T-helper 1 cell treated with Interleukin-12 subunit alpha and Interleukin-12 subunit beta and Interleukin-4 antibody, amounts not matched to agents 30 μg/mL and 1 μg/mL, for 36 hours (primary cell): ENCODE data around the gene CRYBB1.

Source experiments
- H3K27ac Mint-ChIP-seq: one replicate; pipeline ENCODE4 v1.8.0; 2021; ENCODE audit warnings: mild to moderate bottlenecking, mixed read lengths
- H3K27me3 Mint-ChIP-seq: one replicate; pipeline ENCODE4 v1.8.0; 2021; ENCODE audit warnings: low read depth, mixed read lengths
- H3K36me3 Mint-ChIP-seq: one replicate; pipeline ENCODE4 v1.8.0; 2021; ENCODE audit warnings: low read depth, mixed read lengths
- H3K4me1 Mint-ChIP-seq: one replicate; pipeline ENCODE4 v1.8.0; 2021; ENCODE audit warnings: low read depth, mixed read lengths
- H3K4me3 Mint-ChIP-seq: one replicate; pipeline ENCODE4 v1.8.0; 2021; ENCODE audit warnings: mild to moderate bottlenecking, moderate library complexity, mixed read lengths
- H3K9me3 Mint-ChIP-seq: one replicate; pipeline ENCODE4 v1.8.0; 2021; ENCODE audit warnings: mixed read lengths

CRYBB1 gene

DNA sequence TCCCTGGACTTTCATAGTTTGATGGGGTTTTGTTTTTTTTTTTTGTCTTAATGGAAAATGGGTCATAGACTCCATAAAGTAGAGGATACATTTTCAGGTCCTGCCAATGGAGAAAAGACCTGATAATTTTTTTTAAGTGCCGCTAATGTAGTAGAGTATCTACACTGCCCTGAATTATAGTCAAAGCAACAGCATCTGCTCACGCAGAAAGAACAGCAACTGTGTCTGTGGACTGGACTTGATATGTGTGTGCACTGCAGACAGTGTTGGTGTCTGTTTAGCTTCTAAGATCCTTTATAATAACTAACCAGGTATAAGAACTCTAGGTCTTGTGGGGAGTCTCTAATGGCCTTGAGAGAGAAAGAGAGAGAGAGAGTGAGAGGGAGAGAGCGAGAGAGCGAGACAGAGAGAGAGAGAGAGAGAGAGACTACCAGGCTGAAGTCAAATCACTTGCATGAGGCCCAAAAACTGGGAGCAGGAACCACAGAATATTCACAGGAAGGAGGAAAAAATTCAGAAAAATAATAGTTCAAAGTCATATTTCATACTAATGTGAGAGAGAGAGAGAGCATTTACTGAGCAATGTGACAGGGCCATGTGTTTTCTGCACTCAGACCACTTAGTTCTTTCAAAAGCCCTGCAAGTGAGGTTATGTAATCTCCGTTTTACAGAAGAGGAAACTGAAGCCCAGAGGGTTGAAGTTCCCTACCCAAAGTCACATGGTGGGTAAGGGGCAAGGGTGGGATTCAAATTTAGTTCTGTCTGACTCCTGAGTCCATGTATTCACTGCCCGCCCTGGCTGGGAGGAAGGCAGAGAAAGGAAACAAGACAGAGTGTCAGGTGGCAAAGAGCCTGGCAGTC, 30.9 kb upstream of the CRYBB1 start:
- peaks cover 61% of the 10 kb centered on the region for H3K4me1 Mint-ChIP-seq
- H3K4me3 Mint-ChIP-seq: peak overlapping the region; percentile 16

DNA sequence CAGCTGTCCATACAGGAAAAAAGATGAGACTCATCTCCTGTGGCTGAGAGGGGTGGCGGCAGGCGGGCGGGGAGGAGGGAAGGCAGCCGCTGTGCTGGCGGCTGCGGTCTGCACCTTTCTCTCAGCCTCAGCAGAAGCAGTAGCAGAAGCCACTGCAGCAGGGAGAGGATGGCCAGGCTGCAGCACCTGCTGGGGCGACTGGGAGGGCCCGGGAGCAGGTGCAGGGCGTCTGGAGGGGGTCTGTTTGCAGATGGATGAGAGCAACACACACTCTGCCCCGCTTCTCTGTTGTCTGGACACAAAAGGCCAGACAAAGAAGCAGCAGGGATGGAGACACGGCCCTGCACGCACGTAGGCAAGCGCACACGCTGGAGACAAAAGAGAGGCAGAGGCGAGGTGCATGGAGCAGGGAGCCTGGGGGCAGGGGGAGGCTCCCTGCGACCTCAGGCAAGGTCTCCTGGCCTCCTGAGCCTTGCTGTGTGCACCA, 30.2 kb upstream of the CRYBB1 start:
- peak overlapping the region; percentile 16 for H3K4me3 Mint-ChIP-seq
- peaks cover 7% of the 10 kb centered on the region for H3K27me3 Mint-ChIP-seq
- H3K27ac Mint-ChIP-seq: peak overlapping the region; percentile 47
- no peaks in the 10 kb centered on the region for H3K9me3 Mint-ChIP-seq
- peaks cover 68% of the 10 kb centered on the region for H3K4me1 Mint-ChIP-seq
- H3K36me3 Mint-ChIP-seq: no peaks in the 10 kb centered on the region

More for the DNA sequence above, 30.9 kb upstream of the CRYBB1 start:
- Mint-ChIP-seq H3K36me3 (no peaks in the 10 kb centered on the region), H3K27me3 (peaks cover 13% of the 10 kb centered on the region), H3K27ac (no peak overlapping the region), H3K9me3 (no peaks in the 10 kb centered on the region)

DNA sequence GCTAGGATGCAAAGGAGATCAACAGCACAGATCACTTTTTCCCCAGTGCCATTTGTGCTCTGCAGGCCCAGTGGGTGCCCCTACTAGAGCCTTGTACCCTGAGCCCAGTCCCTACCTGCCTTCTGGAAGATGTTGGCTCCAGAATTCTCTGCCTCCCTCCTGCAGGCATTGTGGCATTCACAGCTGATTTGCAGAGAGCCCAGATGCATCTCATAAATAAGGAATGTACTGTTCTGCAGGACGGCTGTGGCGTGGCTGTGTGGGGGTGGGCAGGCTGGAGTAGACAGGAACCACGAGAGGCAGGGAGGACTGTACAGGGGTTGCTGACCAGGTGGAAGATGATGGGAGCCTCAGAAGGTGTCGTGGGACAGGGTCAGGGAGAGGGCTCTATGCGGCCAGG, 28.3 kb upstream of the CRYBB1 start:
- peaks cover 2% of the 10 kb centered on the region for H3K27me3 Mint-ChIP-seq
- no peak overlapping the region for H3K27ac Mint-ChIP-seq
- H3K4me3 Mint-ChIP-seq: no peak overlapping the region
- H3K36me3 Mint-ChIP-seq: no peaks in the 10 kb centered on the region
- no peaks in the 10 kb centered on the region for H3K9me3 Mint-ChIP-seq
- H3K4me1 Mint-ChIP-seq: peaks cover 79% of the 10 kb centered on the region

DNA sequence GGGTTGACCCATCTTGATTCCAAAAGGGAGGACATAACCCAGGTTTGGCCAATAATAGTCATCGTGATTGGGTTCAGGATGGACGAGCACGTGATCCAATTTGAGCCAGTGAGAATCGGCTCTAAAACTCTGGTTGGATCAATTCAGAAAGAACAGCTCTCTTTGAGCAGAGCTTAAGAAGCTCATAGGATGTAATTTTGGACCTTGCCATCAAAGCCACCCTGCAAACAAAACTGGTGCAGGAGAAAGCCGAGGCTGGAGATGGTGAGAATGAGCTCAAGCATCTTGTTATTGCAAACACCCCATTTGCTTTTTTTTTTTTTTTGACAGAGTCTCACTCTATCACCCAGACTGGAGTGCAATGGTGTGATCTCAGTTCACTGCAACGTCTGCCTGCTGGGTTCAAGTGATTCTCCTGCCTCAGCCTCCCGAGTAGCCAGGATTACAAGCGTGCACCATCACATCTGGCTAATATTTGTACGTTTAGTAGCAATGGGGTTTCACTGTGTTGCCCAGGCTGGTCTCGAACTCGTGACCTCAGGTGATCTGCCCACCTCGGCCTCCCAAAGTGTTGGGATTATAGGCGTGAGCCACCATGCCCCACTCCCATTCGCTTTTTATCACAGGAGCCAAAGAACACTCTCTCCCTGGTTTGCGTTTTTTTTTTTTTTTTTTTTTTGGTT, 25.7 kb upstream of the CRYBB1 start:
- H3K36me3 Mint-ChIP-seq: no peaks in the 10 kb centered on the region
- peak overlapping the region; percentile 96 for H3K27ac Mint-ChIP-seq
- no peaks in the 10 kb centered on the region for H3K9me3 Mint-ChIP-seq
- peaks cover 75% of the 10 kb centered on the region for H3K4me1 Mint-ChIP-seq
- peak overlapping the region; percentile 79 for H3K4me3 Mint-ChIP-seq
- H3K27me3 Mint-ChIP-seq: no peaks in the 10 kb centered on the region

DNA sequence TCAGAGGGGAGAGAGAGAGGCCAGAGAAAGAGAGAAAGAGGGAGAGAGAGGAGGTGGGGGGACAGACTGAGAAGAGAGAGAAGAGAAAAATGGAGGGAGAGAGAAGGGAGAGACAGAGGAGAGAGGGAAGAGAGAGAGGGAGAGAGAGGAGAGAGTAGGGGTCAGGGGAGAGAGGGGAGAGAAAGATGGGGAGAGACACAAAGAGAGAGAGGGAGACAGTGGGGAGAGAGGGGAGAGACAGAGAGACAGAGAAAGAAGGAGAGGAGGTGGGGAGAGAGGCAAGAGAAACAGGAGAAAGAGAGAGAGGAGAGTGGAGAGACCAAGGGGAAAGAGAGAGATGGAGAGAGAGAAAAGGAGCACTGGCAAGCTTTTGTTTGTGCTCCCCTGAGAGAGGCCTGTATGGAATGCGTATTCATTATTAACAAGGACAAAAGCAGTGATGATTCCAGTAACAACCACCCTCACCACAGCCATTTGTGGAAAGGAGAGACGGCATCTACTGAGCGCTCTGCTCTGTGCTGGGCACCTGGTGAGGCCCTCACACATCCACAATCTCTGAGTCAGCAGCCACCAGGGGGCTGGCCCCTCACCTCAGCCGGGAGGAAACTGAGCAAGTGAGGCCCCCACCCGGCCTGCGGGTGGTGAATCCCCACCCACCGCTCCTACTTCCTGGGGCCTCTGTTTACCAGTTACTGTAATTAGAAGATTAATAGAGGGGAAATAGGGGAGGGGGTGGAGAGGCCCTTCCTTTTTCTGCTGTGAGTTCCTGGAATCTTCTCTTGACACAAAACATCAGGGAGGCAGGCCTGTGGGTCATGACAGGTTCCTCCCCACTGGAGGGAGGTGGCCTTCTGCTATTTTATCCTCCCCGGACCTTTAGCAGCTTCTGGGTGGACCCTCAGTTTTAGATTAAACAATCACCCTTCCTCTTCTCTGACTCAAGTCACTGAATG, 24.9 kb upstream of the CRYBB1 start:
- H3K36me3 Mint-ChIP-seq: no peaks in the 10 kb centered on the region

DNA sequence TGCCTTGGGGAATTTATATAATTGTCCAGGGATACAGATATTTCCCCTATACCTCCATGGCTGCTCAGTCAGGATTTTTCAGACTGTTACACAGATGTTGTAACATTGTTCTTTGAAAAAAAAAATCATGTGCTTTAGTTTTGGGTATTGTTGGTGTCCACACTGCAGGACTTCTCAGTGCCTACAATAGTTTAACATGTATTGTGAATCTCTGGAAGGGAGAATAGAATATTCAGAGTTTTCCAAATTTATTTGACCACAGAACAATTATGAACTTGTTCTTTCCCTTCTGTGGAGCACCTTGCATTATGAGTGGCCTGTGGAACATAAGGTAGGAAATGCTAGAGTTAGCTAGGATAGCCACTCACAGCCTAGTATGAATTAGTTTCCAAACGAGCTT, 18.5 kb upstream of the CRYBB1 start:
- H3K36me3 Mint-ChIP-seq: peaks cover 3% of the 10 kb centered on the region

More for the DNA sequence above, 24.9 kb upstream of the CRYBB1 start:
- H3K4me3 Mint-ChIP-seq: peak overlapping the region; percentile 79
- no peaks in the 10 kb centered on the region for H3K27me3 Mint-ChIP-seq
- H3K9me3 Mint-ChIP-seq: no peaks in the 10 kb centered on the region
- peak overlapping the region; percentile 96 for H3K27ac Mint-ChIP-seq
- H3K4me1 Mint-ChIP-seq: peaks cover 71% of the 10 kb centered on the region

DNA sequence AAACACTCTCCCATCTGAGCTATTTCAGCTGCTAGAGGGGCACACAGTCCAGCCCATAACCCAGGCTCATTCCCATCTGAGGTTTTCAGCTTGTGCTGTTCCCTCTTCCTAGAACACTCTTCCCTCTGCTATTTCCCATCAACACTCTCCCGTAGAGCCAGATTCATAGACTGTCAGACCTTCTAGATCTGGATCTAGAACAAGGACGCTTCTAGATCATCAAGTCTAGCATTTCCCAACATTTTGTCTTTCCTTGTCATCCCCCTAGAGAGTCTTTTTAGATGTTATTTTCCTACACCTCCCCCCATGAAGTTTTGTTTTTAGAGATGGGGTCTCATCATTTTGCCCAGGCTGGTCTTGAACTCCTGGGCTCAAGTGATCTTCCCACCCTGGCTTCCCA, 17.3 kb upstream of the CRYBB1 start:
- peak overlapping the region; percentile 17 for H3K27ac Mint-ChIP-seq
- H3K27me3 Mint-ChIP-seq: peaks cover 5% of the 10 kb centered on the region
- peaks cover 3% of the 10 kb centered on the region for H3K36me3 Mint-ChIP-seq
- no peak overlapping the region for H3K4me3 Mint-ChIP-seq
- H3K9me3 Mint-ChIP-seq: no peaks in the 10 kb centered on the region
- H3K4me1 Mint-ChIP-seq: peaks cover 21% of the 10 kb centered on the region

More for the DNA sequence above, 18.5 kb upstream of the CRYBB1 start:
- Mint-ChIP-seq H3K9me3 (no peaks in the 10 kb centered on the region), H3K4me3 (no peak overlapping the region), H3K27me3 (peaks cover 5% of the 10 kb centered on the region), H3K4me1 (peaks cover 28% of the 10 kb centered on the region), H3K27ac (no peak overlapping the region)

DNA sequence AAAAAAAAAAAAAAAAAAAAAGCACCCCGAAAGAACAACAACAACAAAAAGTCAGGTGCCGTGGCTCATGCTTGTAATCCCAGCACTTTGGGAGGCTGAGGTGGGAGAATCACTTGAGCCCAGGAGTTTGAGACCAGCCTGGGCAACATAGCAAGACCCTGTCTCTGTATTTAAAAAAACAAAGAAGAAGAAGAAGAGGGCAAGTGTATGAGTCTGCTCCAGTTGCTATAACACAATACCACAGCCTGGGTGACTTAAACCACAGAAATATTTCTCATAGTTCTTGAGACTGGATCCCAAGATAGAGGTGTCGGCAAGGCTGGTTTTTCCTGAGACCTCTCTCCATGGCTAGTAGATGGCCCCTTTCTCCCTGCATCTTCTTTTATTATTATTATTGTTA, 16.4 kb upstream of the CRYBB1 start:
- H3K27me3 Mint-ChIP-seq: peaks cover 5% of the 10 kb centered on the region
- H3K4me1 Mint-ChIP-seq: peaks cover 19% of the 10 kb centered on the region
- H3K36me3 Mint-ChIP-seq: peaks cover 3% of the 10 kb centered on the region
- H3K4me3 Mint-ChIP-seq: no peak overlapping the region
- no peak overlapping the region for H3K27ac Mint-ChIP-seq
- H3K9me3 Mint-ChIP-seq: peaks cover 4% of the 10 kb centered on the region

DNA sequence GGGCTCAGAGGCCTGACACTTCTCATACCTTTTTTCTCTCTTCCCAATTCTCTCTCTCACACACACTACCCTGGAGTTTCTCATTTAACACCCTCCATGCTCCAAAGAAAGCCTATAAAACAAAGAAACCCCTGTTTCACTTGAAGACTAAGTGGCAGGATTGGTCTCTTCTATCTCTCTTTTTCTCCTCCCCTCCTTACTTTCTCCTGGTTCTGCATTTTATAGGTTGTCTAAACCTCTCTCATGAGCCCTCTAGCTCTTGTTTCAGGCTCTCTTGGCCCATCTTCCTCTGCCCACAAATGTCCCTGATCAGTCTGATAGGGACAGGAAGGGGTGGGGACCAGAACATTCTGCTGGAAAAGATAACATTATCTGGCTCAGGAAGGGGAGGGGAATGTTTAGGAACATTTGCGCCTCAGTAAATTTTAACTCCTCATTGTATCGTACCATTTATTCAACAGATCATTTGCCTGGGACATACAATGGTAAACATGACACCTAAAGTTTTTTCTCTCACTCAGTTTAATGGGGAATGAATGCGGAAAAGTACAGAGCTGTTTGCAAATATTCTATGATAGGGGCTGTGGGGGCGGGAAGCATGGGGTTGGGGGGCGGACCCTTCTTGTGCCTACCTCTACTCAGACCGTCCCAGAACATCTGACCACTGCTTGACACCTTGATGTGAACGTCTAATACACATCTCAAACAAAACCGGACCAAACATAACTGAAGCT, 14.8 kb upstream of the CRYBB1 start:
- Mint-ChIP-seq H3K27me3 (peaks cover 5% of the 10 kb centered on the region), H3K36me3 (peaks cover 3% of the 10 kb centered on the region), H3K4me3 (no peak overlapping the region), H3K27ac (peak overlapping the region; percentile 8), H3K9me3 (peaks cover 4% of the 10 kb centered on the region), H3K4me1 (peaks cover 18% of the 10 kb centered on the region)

DNA sequence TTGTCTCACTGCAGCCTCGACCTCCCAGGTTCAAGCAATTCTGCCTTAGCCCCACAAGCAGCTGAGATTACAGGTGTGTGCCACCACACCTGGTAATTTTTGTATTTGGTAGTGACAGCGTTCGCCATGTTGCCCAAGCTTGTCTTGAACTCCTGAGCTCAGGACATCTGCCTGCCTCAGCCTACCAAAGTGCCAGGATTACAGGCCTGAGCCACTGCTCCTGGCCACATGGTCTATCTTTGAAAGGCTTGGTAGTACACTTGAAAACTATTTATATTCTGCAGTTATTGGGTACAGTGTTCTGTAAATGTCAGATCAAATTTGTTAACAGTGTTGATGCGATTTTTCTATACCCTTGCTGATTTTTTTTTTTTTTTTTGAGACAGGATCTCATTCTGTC, 13.5 kb upstream of the CRYBB1 start:
- Mint-ChIP-seq H3K36me3 (peaks cover 3% of the 10 kb centered on the region), H3K9me3 (peaks cover 4% of the 10 kb centered on the region), H3K27ac (no peak overlapping the region), H3K4me1 (peaks cover 21% of the 10 kb centered on the region), H3K4me3 (no peak overlapping the region), H3K27me3 (peaks cover 5% of the 10 kb centered on the region)

DNA sequence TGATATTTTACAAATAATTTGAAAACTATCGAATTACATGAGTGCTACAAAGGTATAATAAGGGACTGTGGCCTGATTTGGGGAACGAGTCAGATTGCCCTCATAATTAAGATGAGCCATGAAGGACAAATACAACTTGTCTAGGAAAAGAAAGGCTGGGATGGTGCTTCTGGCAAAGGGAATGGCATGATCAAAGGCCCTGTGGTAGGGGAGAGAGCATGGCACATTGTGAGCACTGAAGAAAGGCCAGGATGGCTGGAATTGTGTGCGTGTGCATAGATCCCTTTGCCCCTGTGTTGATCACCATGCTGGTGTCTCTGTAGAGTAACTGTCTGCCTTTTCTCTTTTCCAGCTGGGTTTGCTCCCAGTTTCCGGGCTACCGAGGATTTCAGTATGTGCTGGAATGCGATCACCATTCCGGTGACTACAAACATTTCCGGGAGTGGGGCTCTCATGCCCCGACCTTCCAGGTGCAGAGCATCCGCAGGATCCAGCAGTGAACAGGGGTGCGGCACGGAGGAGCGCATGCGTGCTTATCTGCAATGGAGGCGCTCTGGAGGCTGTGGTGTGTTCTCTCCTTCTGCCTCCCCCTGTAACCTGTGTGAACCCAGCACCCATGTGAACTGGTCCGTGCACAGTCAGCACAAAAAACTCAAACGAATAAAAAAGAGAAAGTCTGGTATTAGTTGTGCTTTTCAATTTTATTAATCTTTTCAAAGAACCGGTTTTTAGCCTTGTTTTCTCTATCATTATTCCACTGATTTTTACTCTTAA, 12.3 kb upstream of the CRYBB1 start:
- peaks cover 4% of the 10 kb centered on the region for H3K9me3 Mint-ChIP-seq
- H3K36me3 Mint-ChIP-seq: peaks cover 3% of the 10 kb centered on the region
- H3K4me1 Mint-ChIP-seq: peaks cover 21% of the 10 kb centered on the region
- H3K4me3 Mint-ChIP-seq: no peak overlapping the region
- H3K27ac Mint-ChIP-seq: no peak overlapping the region
- H3K27me3 Mint-ChIP-seq: peaks cover 5% of the 10 kb centered on the region

DNA sequence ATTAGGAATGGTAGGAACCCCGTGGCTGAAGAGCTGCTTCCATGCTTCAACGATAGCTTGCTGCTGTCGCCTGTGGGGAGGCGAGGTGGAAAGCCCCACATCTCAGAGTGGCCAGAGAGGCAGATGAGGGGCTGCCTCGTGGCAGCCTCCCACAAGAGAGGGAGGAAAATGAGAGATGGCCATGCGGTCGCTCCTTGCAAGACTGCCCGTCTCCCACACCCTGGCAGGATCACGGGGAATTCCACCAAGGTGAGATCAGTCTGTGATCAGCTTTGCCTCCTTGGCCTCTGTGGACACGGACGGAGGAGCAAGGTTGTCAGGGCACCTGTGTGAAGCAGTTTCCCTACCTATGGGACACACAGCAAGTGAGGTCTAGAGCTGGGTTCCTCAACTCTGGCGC, 7.0 kb upstream of the CRYBB1 start:
- no peak overlapping the region for H3K4me3 Mint-ChIP-seq
- peaks cover 10% of the 10 kb centered on the region for H3K9me3 Mint-ChIP-seq
- H3K27ac Mint-ChIP-seq: no peak overlapping the region
- H3K27me3 Mint-ChIP-seq: no peaks in the 10 kb centered on the region
- H3K4me1 Mint-ChIP-seq: peaks cover 10% of the 10 kb centered on the region
- H3K36me3 Mint-ChIP-seq: peaks cover 2% of the 10 kb centered on the region

DNA sequence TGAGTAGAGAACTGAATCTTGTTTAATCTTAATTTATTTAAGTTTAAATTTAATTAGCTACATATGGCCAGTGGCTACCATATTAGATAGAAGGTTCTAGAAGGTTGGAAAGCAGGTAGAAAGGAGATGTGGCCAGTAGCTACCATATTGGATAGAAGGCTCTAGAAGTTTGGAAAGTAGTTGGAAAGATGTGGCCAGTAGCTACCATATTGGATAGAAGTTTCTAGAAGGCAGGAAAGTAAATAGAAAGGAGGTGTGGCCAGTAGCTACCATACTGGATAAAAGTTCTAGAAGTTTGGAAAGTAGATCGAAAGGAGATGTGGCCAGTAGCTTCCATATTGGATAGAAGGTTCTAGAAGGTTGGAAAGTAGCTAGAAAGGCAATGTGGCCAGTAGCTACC, 6.2 kb upstream of the CRYBB1 start:
- Mint-ChIP-seq H3K27ac (no peak overlapping the region), H3K9me3 (peaks cover 7% of the 10 kb centered on the region), H3K36me3 (peaks cover 2% of the 10 kb centered on the region), H3K27me3 (peaks cover 2% of the 10 kb centered on the region), H3K4me1 (peaks cover 10% of the 10 kb centered on the region), H3K4me3 (no peak overlapping the region)
